Adrenal gland (tissue), 12 donors: ENCODE measurements around the gene EMILIN1. TPM values are rescaled to one million over a fixed set of nuclear protein-coding genes. Genes with fewer than 3 reads are reported as not detected.
"Not testable (repeated sequence)": the region's sequence is repeated elsewhere in the genome, so short reads cannot be mapped to it uniquely, and the experiment has no call there.

ENCODE experiments used
- DNase-seq, 7 donors: peaks; one replicate each; pipeline ENCODE4 v3.0.0-alpha.2; 2019 to 2020
- H3K27ac ChIP-seq, 5 donors: fragments of 200-600 bp; sonication (generic) in 4 of 5; 1 replicate in 3 of 5; 2 replicates in 2 of 5; pipeline versions ENCODE4 v1.5.1 to v1.8.0; 2016 to 2020; ENCODE audit warnings: mild to moderate bottlenecking in 1 of 5
- H3K27me3 ChIP-seq: fragments of 200-600 bp; 2 replicates; pipeline ENCODE4 v1.8.0; 2021
- H3K36me3 ChIP-seq, 2 donors: fragments of 200-600 bp; replicated peaks in 1 of 2; 1 replicate in 1 of 2; 2 replicates in 1 of 2; pipeline versions ENCODE4 v1.5.1 to v1.8.0; 2018 to 2022
- H3K4me1 ChIP-seq, 2 donors: fragments of 200-600 bp; replicated peaks in 1 of 2; 1 replicate in 1 of 2; 2 replicates in 1 of 2; pipeline versions ENCODE4 v1.5.1 to v1.8.0; 2018 to 2021
- H3K4me3 ChIP-seq, 4 donors: fragments of 200-600 bp; sonication (generic) in 3 of 4; one replicate each; pipeline ENCODE4 v1.5.1; 2016 to 2018
- H3K9me3 ChIP-seq, 3 donors: fragments of 200-600 bp; sonication (generic) in 1 of 3; replicated peaks in 1 of 3; 1 replicate in 2 of 3; 2 replicates in 1 of 3; pipeline versions ENCODE4 v1.5.1 to v1.8.0; 2016 to 2021
- POLR2A ChIP-seq, 2 donors: fragments of 450-650 bp; IDR thresholded peaks; one replicate each; pipeline ENCODE4 v1.6.1; 2017; ENCODE audit warnings: antibody characterized with exemption in 2 of 2, mild to moderate bottlenecking in 2 of 2, moderate library complexity in 1 of 2
- WGBS, 4 donors: extraction: QIAGEN DNeasy Blood & Tissue Kit in 2 of 4; methylation state at CpG; one replicate each; pipeline versions ENCODE4 v1.1.5 to v1.1.7; 2013 to 2017; 5-methylcytosine and 5-hydroxymethylcytosine counted together
- intact Hi-C, 2 donors: fragments of 100-400 bp; cut with DNase I; formaldehyde crosslinking; loops; one replicate each; pipeline versions ENCODE4 v1.14.1 to v1.15.0; 2022 to 2023
- polyA plus RNA-seq, 3 donors: library from polyadenylated mRNA; stranded (reverse); fragments of 200-250 nt in 2 of 3; fragments of 350-450 nt in 1 of 3; fragmentation: Illumina TruSeq in 1 of 3; extraction: RNeasy Lipid Tissue Mini Kit (QIAGEN cat#74804) in 1 of 3; gene quantifications; one replicate each; pipeline ENCODE4 v1.2.3, GENCODE V29; 2013 to 2014
- total RNA-seq, 9 donors: library from RNA; depleted of rRNA in 4 of 9; stranded (reverse); fragments of >200 nt in 4 of 9; fragments of 120-200 nt in 1 of 9; fragmentation: NEBNext Ultra II Directional in 1 of 9; extraction: Animal tissue kit (Norgen Biotek cat#: 25700) in 1 of 9; gene quantifications; one replicate each; pipeline versions ENCODE4 v1.1.0 to v1.2.4, GENCODE V29; 2013 to 2023
- TF ChIP-seq, protein P1 (sequence below), 6 experiments: fragments of 450-650 bp in 4 of 6; fragments of 200-600 bp in 2 of 6; sonication (generic) in 1 of 6; IDR thresholded peaks; 1 replicate in 5 of 6; 2 replicates in 1 of 6; pipeline versions ENCODE4 v1.5.1 to v1.8.0; 2016 to 2021; ENCODE audit warnings: antibody characterized with exemption in 6 of 6, mild to moderate bottlenecking in 2 of 6, moderate library complexity in 1 of 6
- donor health status: healthy with polysubstance abuse.
- donor health status: Bipolar disorder and iron deficiency.
- donor health status: DM: yes; HTN: yes; CAD: no.
- donor health status: DM: no; HTN: no; CAD: no.
- donor health status: DM: no; HTN: no; CAD: no.
- donor health status: DM: yes; HTN: yes; CAD: no.

EMILIN1 gene
- total and polyA plus RNA-seq, 12 donors = 4.2 to 243 (median 99.6) TPM

DNA sequence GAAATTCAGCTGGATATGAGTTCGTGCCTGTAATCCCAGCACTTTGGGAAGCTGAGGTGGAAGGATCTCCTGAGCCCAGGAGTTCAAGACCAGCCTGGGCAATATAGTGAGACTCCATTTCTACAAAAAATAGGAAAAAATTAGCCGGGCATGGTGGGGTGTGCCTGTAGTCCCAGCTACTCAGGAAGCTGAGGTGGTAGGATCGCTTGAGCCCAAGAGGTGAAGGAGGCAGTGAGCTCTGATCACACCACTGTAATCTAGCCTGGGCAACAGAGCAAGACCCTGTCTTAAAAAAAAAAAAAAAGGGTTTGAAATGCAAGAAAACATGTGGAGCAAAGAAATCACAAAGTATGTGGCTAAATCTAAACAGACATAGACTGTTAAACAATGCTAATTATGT lies 30.7 kb downstream of the EMILIN1 start:
- intact Hi-C loops = no loop called here
- no peak for DNase-seq
- Histone ChIP-seq H3K27me3 (peaks cover 4% of the 10 kb centered on the region), H3K27ac (no peak overlapping the region), H3K4me1 (no peaks in the 10 kb centered on the region), H3K9me3 (no peaks in the 10 kb centered on the region), H3K36me3 (no peaks in the 10 kb centered on the region), H3K4me3 (no peak overlapping the region)
- TF ChIP-seq, protein P1, sequence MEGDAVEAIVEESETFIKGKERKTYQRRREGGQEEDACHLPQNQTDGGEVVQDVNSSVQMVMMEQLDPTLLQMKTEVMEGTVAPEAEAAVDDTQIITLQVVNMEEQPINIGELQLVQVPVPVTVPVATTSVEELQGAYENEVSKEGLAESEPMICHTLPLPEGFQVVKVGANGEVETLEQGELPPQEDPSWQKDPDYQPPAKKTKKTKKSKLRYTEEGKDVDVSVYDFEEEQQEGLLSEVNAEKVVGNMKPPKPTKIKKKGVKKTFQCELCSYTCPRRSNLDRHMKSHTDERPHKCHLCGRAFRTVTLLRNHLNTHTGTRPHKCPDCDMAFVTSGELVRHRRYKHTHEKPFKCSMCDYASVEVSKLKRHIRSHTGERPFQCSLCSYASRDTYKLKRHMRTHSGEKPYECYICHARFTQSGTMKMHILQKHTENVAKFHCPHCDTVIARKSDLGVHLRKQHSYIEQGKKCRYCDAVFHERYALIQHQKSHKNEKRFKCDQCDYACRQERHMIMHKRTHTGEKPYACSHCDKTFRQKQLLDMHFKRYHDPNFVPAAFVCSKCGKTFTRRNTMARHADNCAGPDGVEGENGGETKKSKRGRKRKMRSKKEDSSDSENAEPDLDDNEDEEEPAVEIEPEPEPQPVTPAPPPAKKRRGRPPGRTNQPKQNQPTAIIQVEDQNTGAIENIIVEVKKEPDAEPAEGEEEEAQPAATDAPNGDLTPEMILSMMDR (IDR thresholded peaks at IDR 0.05) = no peak
- no peak for TF ChIP-seq POLR2A (IDR thresholded peaks at IDR 0.05)
- WGBS, 4 donors = 77 to 90% (median 83%) methylated on average over 3 of the region's 3 CpGs

DNA sequence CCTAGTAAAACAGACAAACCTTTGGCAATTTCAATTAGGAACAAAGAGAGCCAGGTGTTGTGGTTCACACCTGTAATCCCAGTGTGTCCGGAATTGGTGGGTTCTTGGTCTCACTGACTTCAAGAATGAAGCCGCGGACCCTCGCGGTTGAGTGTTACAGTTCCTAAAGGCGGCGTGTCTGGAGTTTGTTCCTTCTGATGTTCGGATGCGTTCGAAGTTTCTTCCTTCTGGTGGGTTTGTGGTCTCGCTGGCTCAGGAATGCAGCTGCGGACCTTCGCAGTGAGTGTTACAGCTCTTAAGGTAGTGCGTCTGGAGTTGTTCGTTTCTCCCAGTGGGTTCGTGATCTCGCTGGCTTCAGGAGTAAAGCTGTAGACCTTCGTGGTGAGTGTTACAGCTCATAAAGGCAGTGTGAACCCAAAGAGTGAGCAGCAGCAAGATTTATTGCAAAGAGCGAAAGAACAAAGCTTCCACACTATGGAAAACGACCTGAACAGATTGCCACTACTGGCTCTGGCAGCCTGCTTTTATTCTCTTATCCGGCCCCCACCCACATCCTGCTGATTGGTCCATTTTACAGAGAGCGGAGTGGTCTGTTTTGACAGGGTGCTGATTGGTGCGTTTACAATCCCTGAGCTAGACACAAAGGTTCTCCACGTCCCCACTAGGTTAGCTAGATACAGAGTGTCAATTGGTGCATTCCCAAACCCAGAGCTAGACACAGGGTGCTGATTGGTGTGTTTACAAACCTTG lies 32.4 kb downstream of the EMILIN1 start:
- intact Hi-C loops = not testable (repeated sequence)

DNA sequence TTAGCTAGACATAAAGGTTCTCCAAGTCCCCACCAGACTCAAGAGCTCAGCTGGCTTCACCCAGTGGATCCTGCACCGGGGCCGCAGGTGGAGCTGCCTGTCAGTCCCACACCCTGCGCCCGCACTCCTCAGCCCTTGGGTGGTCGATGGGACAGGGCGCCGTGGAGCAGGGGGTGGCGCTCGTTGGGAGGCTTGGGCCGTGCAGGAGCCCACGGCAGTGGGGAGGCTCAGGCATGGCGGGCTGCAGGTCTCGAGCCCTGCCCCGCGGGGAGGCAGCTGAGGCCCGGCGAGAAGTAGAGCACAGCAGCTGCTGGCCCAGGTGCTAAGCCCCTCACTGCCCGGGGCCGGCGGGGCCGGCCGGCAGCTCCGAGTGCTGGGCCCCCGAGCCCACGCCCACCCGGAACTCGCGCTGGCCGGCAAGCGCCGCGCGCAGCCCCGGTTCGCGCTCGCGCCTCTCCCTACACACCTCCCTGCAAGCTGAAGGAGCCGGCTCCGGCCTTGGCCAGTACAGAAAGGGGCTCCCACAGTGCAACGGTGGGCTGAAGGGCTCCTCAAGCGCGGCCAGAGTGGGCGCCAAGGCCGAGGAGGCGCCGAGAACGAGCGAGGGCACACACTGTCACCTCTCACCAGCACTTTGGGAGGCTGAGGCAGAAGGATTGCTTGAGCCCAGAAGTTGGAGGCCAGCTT lies 33.1 kb downstream of the EMILIN1 start:
- H3K4me1 ChIP-seq, H3K27me3 ChIP-seq, DNase-seq, H3K4me3 ChIP-seq, H3K36me3 ChIP-seq, H3K9me3 ChIP-seq, H3K27ac ChIP-seq, intact Hi-C loops: not testable (repeated sequence)
- 90 to 97% (median 91%) methylated on average over 6 to 49 of the region's 49 CpGs for WGBS, 4 donors

More for the DNA sequence above, 32.4 kb downstream of the EMILIN1 start:
- not testable (repeated sequence) for H3K9me3 ChIP-seq, H3K4me3 ChIP-seq, DNase-seq, H3K27me3 ChIP-seq, H3K36me3 ChIP-seq, H3K27ac ChIP-seq, H3K4me1 ChIP-seq
- 78 to 83% (median 80%) methylated on average over 24 of the region's 24 CpGs for WGBS, 4 donors

DNA sequence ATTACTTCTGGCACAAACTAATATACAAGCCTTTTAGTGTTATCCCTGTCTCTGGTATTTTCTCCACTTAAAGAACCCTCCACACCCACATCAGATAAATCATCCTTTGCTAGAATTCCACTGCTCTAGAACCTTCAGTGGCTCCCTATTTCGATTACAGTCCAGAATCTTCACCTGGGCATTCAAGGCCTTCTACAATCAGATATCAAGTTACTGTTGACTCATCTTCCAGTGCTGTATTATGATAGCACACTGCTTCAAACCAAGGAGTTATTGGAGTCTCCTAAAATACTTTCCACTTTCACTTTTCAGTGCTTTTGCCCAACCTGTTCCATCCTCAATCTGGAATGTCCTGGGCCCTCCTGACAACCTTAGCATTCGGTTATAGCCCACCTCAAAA lies 37.1 kb downstream of the EMILIN1 start:
- Histone ChIP-seq H3K4me1 (peaks cover 0 to 11% of the 10 kb centered on the region in 2 donors), H3K36me3 (no peaks in the 10 kb centered on the region), H3K27ac (no peak overlapping the region), H3K9me3 (no peaks in the 10 kb centered on the region), H3K4me3 (no peak overlapping the region), H3K27me3 (peaks cover 9% of the 10 kb centered on the region)
- intact Hi-C loops = no loop called here
- 45 to 69% (median 54%) methylated on average over 2 of the region's 2 CpGs for WGBS, 4 donors
- TF ChIP-seq, protein P1 (IDR thresholded peaks at IDR 0.05) = no peak
- TF ChIP-seq POLR2A (IDR thresholded peaks at IDR 0.05) = no peak
- DNase-seq = no peak

DNA sequence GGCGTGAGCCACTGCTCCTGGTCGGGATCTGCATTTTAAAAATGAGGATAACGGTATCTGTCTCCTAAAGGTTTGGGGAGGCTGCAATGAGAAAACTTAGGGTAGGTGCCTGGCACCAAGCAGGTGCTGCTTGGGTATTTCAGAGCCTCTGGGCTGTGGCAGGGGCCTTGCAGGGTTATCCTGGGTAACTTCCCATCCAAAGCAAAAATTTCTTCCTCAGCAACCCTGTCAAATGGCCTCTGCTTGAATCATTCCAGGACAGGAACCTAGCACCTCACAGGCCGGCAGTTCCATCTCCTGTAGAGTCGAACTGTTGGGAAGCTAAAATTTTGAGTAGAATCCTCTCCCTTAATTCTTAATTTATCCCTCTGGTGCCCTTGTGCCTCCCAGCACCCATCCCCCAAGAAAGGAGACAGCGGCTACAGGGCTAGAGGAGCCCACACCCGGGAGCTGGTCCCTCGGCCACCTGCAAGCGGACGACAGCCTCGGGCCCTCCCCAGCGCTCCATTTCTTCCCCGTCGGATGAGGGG lies 39.6 kb downstream of the EMILIN1 start:
- intact Hi-C loops = no loop called here
- WGBS, 4 donors = 28 to 39% (median 31%) methylated on average over 10 to 14 of the region's 14 CpGs

More for the DNA sequence above, 39.6 kb downstream of the EMILIN1 start:
- peak overlapping the region in 1 of 4 donors; percentile 51 for H3K4me3 ChIP-seq
- H3K9me3 ChIP-seq = no peaks in the 10 kb centered on the region
- H3K4me1 ChIP-seq = peaks cover 0 to 11% of the 10 kb centered on the region in 2 donors
- TF ChIP-seq POLR2A (IDR thresholded peaks at IDR 0.05) = no peak
- TF ChIP-seq, protein P1 (IDR thresholded peaks at IDR 0.05) = no peak
- no peak for DNase-seq
- no peak overlapping the region for H3K27ac ChIP-seq
- H3K36me3 ChIP-seq = no peaks in the 10 kb centered on the region
- H3K27me3 ChIP-seq = peaks cover 9% of the 10 kb centered on the region
